HUES6 (cell line): ENCODE results near the gene NR5A1.
A peak's percentile ranks its signal among the peaks of the same experiment; 100 is the strongest.

Experiments used
- H3K27ac ChIP-seq: 2 replicates; pipeline ENCODE4 v1.7.0; 2013; ENCODE audit warnings: low read depth, mild to moderate bottlenecking, low read length, inconsistent platforms
- H3K27me3 ChIP-seq: 2 replicates; pipeline ENCODE4 v1.6.1; 2013; ENCODE audit warnings: low read length; ENCODE audit not compliant: control insufficient read depth, insufficient read depth
- H3K36me3 ChIP-seq: 2 replicates; pipeline ENCODE4 v1.6.1; 2013; ENCODE audit warnings: low read length; ENCODE audit not compliant: control insufficient read depth, insufficient read depth
- H3K4me1 ChIP-seq: 2 replicates; pipeline ENCODE4 v1.6.1; 2013; ENCODE audit warnings: low read length; ENCODE audit not compliant: control insufficient read depth, insufficient read depth
- H3K4me3 ChIP-seq: 2 replicates; pipeline ENCODE4 v1.5.1; 2013; ENCODE audit warnings: low read depth, low read length
- H3K9ac ChIP-seq: one replicate; pipeline ENCODE4 v1.6.1; 2013; ENCODE audit warnings: mild to moderate bottlenecking, low read length
- H3K9me3 ChIP-seq: 2 replicates; pipeline ENCODE4 v1.6.1; 2013; ENCODE audit warnings: low read depth, low read length; ENCODE audit not compliant: control insufficient read depth, insufficient read depth

Gene NR5A1

DNA sequence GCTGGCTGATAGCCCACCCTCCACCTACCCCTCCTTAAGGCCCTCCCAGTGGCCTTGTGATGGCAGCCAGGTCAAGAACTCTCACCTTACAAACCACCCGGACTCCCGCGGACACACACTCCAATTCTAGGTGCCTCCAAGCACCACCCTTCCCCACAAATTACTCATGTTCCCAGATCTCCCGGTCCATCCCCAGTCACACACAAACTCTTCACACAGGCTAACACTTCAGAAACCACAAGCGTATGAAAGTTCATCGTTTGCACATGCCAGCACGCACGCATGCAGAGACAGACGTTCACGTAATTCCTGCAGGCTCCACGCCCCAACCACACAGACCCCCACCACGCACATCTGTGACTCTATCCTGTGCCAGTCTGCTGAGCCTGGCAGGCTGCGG lies 18.0 kb downstream of the NR5A1 start:
- Histone ChIP-seq H3K4me1 (peaks cover 14% of the 10 kb centered on the region; the same call in 1 of the 2 replicates), H3K27me3 (peaks cover 7% of the 10 kb centered on the region; the same call in 1 of the 2 replicates), H3K9ac (no peak overlapping the region), H3K4me3 (no peak overlapping the region), H3K27ac (no peak overlapping the region), H3K9me3 (no peaks in the 10 kb centered on the region), H3K36me3 (no peaks in the 10 kb centered on the region)

- Histone ChIP-seq H3K27ac (no peak overlapping the region), H3K4me1 (peaks cover 14% of the 10 kb centered on the region; the same call in 1 of the 2 replicates), H3K9ac (no peak overlapping the region), H3K36me3 (no peaks in the 10 kb centered on the region), H3K27me3 (peaks cover 9% of the 10 kb centered on the region; the same call in 1 of the 2 replicates), H3K4me3 (no peak overlapping the region), H3K9me3 (no peaks in the 10 kb centered on the region)
These were observed 18.5 kb downstream of the NR5A1 start for GRCh38 chr9:124488641-124489210.

- H3K27me3 ChIP-seq = peaks cover 18% of the 10 kb centered on the region; the same call in 1 of the 2 replicates
- no peak overlapping the region for H3K9ac ChIP-seq
- H3K4me3 ChIP-seq = no peak overlapping the region
- H3K4me1 ChIP-seq = peaks cover 17% of the 10 kb centered on the region
- no peaks in the 10 kb centered on the region for H3K9me3 ChIP-seq
- H3K27ac ChIP-seq = no peak overlapping the region
- no peaks in the 10 kb centered on the region for H3K36me3 ChIP-seq
These were observed 19.7 kb downstream of the NR5A1 start for GRCh38 chr9:124487260-124488182.

- Histone ChIP-seq H3K27ac (no peak overlapping the region), H3K9me3 (no peaks in the 10 kb centered on the region), H3K27me3 (peaks cover 22% of the 10 kb centered on the region), H3K9ac (no peak overlapping the region), H3K4me3 (no peak overlapping the region), H3K4me1 (peaks cover 22% of the 10 kb centered on the region), H3K36me3 (no peaks in the 10 kb centered on the region)
These were observed 20.4 kb downstream of the NR5A1 start for GRCh38 chr9:124486778-124487259.

DNA sequence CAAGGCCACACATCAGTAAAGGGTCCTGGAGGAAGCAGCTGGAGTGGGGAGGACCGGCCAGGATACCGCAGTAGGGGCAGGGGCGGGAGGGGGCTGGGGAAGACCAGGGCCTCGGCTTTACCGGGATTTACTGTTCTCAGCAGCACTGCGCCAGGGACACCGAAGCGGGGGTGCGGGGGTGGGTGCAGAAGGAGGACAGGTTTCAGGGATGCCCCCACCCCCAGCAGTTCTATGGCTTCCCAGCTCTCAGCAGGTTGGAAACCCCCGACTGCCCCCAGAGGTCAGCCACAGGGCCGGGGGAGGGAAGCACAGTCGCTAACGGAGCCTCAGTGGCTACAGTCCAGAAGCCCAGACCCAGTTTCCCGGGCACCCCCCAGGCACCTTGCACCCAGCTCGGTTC lies 21.3 kb downstream of the NR5A1 start:
- H3K27ac ChIP-seq = no peak overlapping the region
- H3K36me3 ChIP-seq = no peaks in the 10 kb centered on the region
- no peak overlapping the region for H3K9ac ChIP-seq
- H3K4me1 ChIP-seq = peaks cover 28% of the 10 kb centered on the region
- H3K27me3 ChIP-seq = peaks cover 28% of the 10 kb centered on the region
- H3K4me3 ChIP-seq = no peak overlapping the region
- no peaks in the 10 kb centered on the region for H3K9me3 ChIP-seq

DNA sequence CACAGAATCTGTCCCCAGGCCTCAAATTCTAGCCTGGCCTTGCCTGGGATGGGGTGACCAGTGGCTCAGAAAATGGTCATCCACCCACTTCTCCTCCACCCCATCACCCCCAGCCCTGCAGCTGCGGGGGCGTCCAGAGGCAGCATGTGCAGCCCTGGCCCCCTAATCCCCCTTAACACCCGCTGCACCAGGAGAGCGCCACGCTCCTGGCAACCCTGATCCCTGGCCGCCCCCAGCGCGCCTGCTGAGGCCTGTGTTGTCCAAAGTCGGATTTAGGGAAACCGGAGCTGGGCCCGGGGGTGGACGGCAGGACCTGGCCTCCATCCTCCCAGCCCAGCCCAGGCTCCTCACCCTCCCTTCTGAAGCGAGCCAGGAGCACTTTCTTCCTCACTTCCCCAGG lies 22.0 kb downstream of the NR5A1 start:
- no peak overlapping the region for H3K9ac ChIP-seq
- peaks cover 33% of the 10 kb centered on the region for H3K27me3 ChIP-seq
- H3K36me3 ChIP-seq = no peaks in the 10 kb centered on the region
- H3K4me3 ChIP-seq = no peak overlapping the region
- H3K9me3 ChIP-seq = no peaks in the 10 kb centered on the region
- peaks cover 34% of the 10 kb centered on the region for H3K4me1 ChIP-seq
- no peak overlapping the region for H3K27ac ChIP-seq

DNA sequence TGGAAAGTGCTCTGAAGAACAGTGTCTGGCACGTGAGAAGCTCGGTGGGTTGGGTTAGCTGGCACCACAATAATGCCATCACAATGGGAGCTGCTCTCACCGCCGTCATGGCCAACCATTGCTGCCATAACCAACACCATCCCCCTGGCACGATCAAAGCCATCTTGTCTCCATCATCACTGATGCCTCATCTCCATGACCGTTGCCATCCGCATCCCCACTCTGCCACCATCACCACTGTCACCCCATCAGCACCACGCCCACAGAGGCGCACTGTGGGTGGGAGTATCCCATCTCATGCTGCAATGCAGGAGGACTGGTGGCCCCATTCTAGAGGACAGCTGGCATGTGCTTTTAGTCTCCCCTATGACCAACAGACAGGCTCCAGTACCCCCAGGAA lies 23.7 kb downstream of the NR5A1 start:
- Histone ChIP-seq H3K4me3 (no peak overlapping the region), H3K4me1 (peaks cover 40% of the 10 kb centered on the region), H3K27ac (no peak overlapping the region), H3K36me3 (no peaks in the 10 kb centered on the region), H3K9ac (no peak overlapping the region), H3K9me3 (no peaks in the 10 kb centered on the region), H3K27me3 (peaks cover 51% of the 10 kb centered on the region)

- Histone ChIP-seq H3K27ac (no peak overlapping the region), H3K9ac (no peak overlapping the region), H3K4me3 (peak overlapping the region; percentile 55), H3K36me3 (no peaks in the 10 kb centered on the region), H3K27me3 (peaks cover 57% of the 10 kb centered on the region), H3K4me1 (peaks cover 43% of the 10 kb centered on the region), H3K9me3 (no peaks in the 10 kb centered on the region)
These were observed 24.7 kb downstream of the NR5A1 start for GRCh38 chr9:124482431-124483031.

DNA sequence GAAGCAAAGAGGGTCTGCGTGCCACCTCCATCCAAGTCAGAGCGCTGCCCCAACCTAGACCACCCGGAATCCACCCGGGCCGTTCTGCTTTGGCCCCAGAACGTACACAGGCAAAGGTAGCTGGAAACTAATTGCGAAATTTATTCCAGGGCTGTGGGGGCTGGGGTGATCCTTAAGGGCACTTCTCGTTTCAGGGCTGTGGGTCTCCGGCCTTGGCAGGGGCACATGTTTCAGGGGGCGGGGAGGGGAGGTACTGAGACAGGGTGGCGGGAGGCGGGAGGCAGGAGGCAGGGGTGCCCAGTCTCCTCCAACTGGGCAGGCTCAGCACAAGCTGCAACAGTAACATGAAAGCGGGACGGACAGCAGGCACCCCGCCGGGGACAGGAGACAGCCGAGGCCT lies 26.1 kb downstream of the NR5A1 start:
- no peaks in the 10 kb centered on the region for H3K9me3 ChIP-seq
- H3K36me3 ChIP-seq = no peaks in the 10 kb centered on the region
- H3K27me3 ChIP-seq = peaks cover 64% of the 10 kb centered on the region
- H3K9ac ChIP-seq = no peak overlapping the region
- peaks cover 44% of the 10 kb centered on the region for H3K4me1 ChIP-seq
- H3K4me3 ChIP-seq = no peak overlapping the region
- no peak overlapping the region for H3K27ac ChIP-seq

DNA sequence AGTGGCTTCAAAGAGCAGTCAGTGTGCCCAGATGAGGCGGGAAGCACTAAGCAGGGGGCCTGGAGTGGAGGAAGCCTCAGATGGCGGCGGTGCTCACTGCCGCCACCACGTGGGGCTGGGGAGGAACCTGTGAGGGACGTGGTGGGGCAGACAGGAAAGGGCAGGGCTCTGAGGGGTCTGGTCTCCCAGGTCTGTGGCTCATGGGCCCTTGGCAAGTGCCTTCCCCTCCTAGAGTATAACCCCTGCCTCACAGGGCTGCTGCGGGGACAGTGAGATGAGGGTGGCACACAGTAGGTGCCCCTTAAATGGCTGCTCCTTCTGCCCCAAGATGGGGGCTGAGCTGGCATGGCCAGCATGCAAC lies 26.6 kb downstream of the NR5A1 start:
- H3K36me3 ChIP-seq = no peaks in the 10 kb centered on the region
- H3K9me3 ChIP-seq = no peaks in the 10 kb centered on the region
- no peak overlapping the region for H3K27ac ChIP-seq
- peaks cover 43% of the 10 kb centered on the region for H3K4me1 ChIP-seq
- peaks cover 69% of the 10 kb centered on the region for H3K27me3 ChIP-seq
- H3K9ac ChIP-seq = no peak overlapping the region
- H3K4me3 ChIP-seq = no peak overlapping the region
